ENCODE data around the gene MARCHF4. TPM values are rescaled to one million over a fixed set of nuclear protein-coding genes. Genes with fewer than 3 reads are reported as not detected.

The MARCHF4 gene
- total and polyA plus RNA-seq, 4 donors, result not detected

DNA sequence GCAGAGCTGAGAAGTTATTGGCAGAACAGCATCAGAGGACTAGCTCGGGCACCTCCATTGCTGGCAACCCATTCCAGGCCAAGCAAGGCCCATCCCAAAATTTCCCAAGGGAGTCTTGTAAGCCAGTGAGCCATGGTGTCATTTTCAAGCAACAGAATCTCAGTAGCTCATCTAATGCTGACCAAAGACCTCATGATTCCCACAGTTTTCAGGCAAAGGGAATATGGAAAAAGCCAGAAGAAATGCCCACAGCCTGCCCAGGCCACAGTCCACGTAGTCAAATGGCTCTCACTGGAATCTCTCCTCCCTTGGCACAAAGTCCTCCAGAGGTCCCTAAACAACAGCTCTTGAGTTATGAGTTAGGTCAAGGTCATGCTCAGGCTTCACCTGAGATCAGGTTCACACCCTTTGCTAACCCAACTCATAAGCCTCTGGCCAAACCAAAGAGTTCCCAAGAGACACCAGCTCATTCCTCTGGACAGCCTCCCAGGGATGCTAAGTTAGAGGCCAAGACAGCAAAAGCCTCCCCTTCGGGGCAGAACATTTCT lies 42.6 kb upstream of the MARCHF4 start (continued):
- TF ChIP-seq, protein P1, sequence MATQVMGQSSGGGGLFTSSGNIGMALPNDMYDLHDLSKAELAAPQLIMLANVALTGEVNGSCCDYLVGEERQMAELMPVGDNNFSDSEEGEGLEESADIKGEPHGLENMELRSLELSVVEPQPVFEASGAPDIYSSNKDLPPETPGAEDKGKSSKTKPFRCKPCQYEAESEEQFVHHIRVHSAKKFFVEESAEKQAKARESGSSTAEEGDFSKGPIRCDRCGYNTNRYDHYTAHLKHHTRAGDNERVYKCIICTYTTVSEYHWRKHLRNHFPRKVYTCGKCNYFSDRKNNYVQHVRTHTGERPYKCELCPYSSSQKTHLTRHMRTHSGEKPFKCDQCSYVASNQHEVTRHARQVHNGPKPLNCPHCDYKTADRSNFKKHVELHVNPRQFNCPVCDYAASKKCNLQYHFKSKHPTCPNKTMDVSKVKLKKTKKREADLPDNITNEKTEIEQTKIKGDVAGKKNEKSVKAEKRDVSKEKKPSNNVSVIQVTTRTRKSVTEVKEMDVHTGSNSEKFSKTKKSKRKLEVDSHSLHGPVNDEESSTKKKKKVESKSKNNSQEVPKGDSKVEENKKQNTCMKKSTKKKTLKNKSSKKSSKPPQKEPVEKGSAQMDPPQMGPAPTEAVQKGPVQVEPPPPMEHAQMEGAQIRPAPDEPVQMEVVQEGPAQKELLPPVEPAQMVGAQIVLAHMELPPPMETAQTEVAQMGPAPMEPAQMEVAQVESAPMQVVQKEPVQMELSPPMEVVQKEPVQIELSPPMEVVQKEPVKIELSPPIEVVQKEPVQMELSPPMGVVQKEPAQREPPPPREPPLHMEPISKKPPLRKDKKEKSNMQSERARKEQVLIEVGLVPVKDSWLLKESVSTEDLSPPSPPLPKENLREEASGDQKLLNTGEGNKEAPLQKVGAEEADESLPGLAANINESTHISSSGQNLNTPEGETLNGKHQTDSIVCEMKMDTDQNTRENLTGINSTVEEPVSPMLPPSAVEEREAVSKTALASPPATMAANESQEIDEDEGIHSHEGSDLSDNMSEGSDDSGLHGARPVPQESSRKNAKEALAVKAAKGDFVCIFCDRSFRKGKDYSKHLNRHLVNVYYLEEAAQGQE (IDR thresholded peaks at IDR 0.05), result no peak
- TF ChIP-seq, protein P2, sequence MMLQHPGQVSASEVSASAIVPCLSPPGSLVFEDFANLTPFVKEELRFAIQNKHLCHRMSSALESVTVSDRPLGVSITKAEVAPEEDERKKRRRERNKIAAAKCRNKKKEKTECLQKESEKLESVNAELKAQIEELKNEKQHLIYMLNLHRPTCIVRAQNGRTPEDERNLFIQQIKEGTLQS (IDR thresholded peaks at IDR 0.05), result no peak
- no peak for TF ChIP-seq FOXA2 (IDR thresholded peaks at IDR 0.05)
- no peak for TF ChIP-seq YY1 (IDR thresholded peaks at IDR 0.05)
- no peak for TF ChIP-seq NR2F2 (IDR thresholded peaks at IDR 0.05)
- no peak for TF ChIP-seq GABPA (IDR thresholded peaks at IDR 0.05 in 1 of 2, conservative IDR thresholded peaks at IDR 0.05 in 1 of 2)

DNA sequence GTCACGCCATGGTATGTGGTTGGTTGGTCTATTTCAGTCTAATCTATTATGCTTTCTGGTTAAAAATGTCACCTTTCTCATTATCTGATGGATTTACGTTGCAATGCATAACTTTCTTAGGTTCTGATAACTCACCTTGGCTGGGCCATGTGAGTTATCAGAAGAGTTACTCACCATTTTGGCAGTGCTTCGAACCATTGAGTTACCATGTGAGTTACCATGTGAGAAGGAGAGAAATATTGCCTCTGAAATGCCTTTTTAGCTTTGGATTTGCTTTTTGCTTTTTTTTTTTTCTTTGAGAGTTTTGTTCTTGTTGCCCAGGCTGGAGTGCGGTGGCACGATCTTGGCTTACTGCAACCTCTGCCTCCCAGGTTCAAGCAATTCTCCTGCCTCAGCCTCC lies 41.6 kb upstream of the MARCHF4 start:
- no peak overlapping the region for H3K9ac ChIP-seq (ENCODE audit: low read depth in 1 of 2, low read length in 2 of 2)
- no peaks in the 10 kb centered on the region for H3K9me3 ChIP-seq (ENCODE audit: control insufficient read depth in 4 of 4, low read length in 3 of 4)
- no peak for DNase-seq (ENCODE audit: low spot score)
- no peaks in the 10 kb centered on the region for H3K27me3 ChIP-seq (ENCODE audit: control insufficient read depth in 4 of 4, insufficient read depth in 4 of 4, low read length in 3 of 4)
- H3K36me3 ChIP-seq (ENCODE audit: control insufficient read depth in 4 of 4, insufficient read depth in 3 of 4, low read depth in 1 of 4, low read length in 3 of 4), result peaks cover 0 to 14% (median 6%) of the 10 kb centered on the region in 4 donors
- 99% methylated on average over 5 of the region's 5 CpGs for WGBS
- H3K4me3 ChIP-seq (ENCODE audit: low read depth in 1 of 3, low read length in 3 of 3), result no peak overlapping the region
- TF ChIP-seq SP1 (IDR thresholded peaks at IDR 0.05) (no peak), HNF4A (conservative IDR thresholded peaks at IDR 0.05) (no peak), FOXA2 (IDR thresholded peaks at IDR 0.05) (no peak), YY1 (IDR thresholded peaks at IDR 0.05) (no peak), GABPA (IDR thresholded peaks at IDR 0.05 in 1 of 2, conservative IDR thresholded peaks at IDR 0.05 in 1 of 2) (no peak), EGR1 (IDR thresholded peaks at IDR 0.05; ENCODE audit: low read depth in 2 of 2) (no peak), FOXA1 (IDR thresholded peaks at IDR 0.05) (no peak), RXRA (IDR thresholded peaks at IDR 0.05) (no peak), HNF4G (IDR thresholded peaks at IDR 0.05) (no peak), RAD21 (IDR thresholded peaks at IDR 0.05) (no peak), JUND (IDR thresholded peaks at IDR 0.05) (no peak), NR2F2 (IDR thresholded peaks at IDR 0.05) (no peak)
- TF ChIP-seq, protein P3, sequence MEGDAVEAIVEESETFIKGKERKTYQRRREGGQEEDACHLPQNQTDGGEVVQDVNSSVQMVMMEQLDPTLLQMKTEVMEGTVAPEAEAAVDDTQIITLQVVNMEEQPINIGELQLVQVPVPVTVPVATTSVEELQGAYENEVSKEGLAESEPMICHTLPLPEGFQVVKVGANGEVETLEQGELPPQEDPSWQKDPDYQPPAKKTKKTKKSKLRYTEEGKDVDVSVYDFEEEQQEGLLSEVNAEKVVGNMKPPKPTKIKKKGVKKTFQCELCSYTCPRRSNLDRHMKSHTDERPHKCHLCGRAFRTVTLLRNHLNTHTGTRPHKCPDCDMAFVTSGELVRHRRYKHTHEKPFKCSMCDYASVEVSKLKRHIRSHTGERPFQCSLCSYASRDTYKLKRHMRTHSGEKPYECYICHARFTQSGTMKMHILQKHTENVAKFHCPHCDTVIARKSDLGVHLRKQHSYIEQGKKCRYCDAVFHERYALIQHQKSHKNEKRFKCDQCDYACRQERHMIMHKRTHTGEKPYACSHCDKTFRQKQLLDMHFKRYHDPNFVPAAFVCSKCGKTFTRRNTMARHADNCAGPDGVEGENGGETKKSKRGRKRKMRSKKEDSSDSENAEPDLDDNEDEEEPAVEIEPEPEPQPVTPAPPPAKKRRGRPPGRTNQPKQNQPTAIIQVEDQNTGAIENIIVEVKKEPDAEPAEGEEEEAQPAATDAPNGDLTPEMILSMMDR (IDR thresholded peaks at IDR 0.05; ENCODE audit: low read depth, low read length, missing input control), result no peak
- TF ChIP-seq, protein P4, sequence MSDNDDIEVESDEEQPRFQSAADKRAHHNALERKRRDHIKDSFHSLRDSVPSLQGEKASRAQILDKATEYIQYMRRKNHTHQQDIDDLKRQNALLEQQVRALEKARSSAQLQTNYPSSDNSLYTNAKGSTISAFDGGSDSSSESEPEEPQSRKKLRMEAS (IDR thresholded peaks at IDR 0.05), result no peak
- TF ChIP-seq, protein P2 (IDR thresholded peaks at IDR 0.05), result no peak
- TF ChIP-seq, protein P1 (IDR thresholded peaks at IDR 0.05), result no peak
- TF ChIP-seq, protein P5, sequence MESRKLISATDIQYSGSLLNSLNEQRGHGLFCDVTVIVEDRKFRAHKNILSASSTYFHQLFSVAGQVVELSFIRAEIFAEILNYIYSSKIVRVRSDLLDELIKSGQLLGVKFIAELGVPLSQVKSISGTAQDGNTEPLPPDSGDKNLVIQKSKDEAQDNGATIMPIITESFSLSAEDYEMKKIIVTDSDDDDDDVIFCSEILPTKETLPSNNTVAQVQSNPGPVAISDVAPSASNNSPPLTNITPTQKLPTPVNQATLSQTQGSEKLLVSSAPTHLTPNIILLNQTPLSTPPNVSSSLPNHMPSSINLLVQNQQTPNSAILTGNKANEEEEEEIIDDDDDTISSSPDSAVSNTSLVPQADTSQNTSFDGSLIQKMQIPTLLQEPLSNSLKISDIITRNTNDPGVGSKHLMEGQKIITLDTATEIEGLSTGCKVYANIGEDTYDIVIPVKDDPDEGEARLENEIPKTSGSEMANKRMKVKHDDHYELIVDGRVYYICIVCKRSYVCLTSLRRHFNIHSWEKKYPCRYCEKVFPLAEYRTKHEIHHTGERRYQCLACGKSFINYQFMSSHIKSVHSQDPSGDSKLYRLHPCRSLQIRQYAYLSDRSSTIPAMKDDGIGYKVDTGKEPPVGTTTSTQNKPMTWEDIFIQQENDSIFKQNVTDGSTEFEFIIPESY (IDR thresholded peaks at IDR 0.05), result no peak
- H3K4me1 ChIP-seq (ENCODE audit: control insufficient read depth in 4 of 4, insufficient read depth in 4 of 4, low read length in 3 of 4), result peaks cover 0 to 10% (median 3%) of the 10 kb centered on the region in 4 donors
- H3K27ac ChIP-seq (ENCODE audit: low read depth in 1 of 2, low read length in 2 of 2), result no peak overlapping the region

All from liver (tissue), 9 donors.